Fibroblast of skin of back (primary cell): ENCODE results near the gene DDHD1. TPM values are rescaled to one million over a fixed set of nuclear protein-coding genes. Genes with fewer than 3 reads are reported as not detected.
"Not testable (repeated sequence)": the region's sequence is repeated elsewhere in the genome, so short reads cannot be mapped to it uniquely, and the experiment has no call there.

Experiments used
- DNase-seq: peaks from one replicate; pipeline ENCODE4 v3.0.0-alpha.2; 2013
- polyA plus RNA-seq, 2 experiments: library from polyadenylated mRNA; unstranded; fragments of 120-200 nt; gene quantifications; one replicate each; pipeline ENCODE4 v1.2.1, GENCODE V29; 2013; ENCODE audit not compliant: insufficient read length in 2 of 2

Gene DDHD1
- polyA plus RNA-seq (2013, experiment 1 of 2; ENCODE audit: insufficient read length), result 8.5 TPM
- polyA plus RNA-seq (2013, experiment 2 of 2; ENCODE audit: insufficient read length), result 7.3 TPM

GRCh38 chr14:53152887-53153701 is at the start of gene DDHD1:
DDHD1 (minus strand) TSS chr14:53153323; CDS start chr14:53153098, 225 bp downstream.
- peak; percentile 76 for DNase-seq

- no peak for DNase-seq
Measured at GRCh38 chr14:53195949-53196348, 42.8 kb upstream of the DDHD1 start.

DNA sequence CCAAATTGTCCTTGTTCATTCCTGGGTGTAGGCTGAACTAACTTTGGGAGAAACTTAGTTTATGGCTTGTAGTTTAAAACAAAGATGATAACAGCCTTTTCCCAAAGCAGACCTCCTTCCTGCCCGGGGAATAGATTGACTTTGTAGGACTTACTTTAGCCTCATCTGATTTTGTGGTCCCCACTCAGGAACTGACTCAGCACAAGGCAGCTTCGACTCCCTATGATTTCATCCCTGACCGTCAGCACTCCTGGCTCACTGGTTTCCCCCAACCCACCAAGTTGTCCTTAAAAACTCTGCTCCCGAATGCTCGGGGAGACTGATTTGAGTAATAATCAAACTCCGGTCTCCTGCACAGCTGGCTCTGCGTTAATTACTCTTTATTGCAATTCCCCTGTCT is 40.1 kb upstream of the DDHD1 start:
- peak; percentile 19 for DNase-seq

- DNase-seq, result peak; percentile 15
Measured at GRCh38 chr14:53192052-53192760, 39.1 kb upstream of the DDHD1 start.

DNA sequence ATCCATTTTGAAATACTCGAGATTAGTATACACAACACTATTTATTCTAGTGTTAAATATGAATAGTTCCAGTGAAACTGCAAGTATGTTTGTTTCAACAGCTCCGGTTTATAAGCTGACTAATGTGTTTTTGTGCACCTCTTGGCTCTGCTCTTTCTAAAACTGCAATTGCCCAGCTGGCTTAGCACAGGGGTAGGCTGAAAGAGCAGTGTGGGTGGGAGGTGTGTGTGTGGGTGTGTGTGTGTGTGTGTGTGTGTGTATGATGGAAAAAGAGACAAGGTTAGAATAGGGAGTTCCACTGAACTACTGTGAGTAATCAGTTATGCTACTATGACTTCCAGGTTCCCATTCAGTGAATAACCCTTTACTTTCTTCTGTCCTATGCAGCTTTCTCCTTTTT is 37.8 kb upstream of the DDHD1 start:
- DNase-seq, result no peak

GRCh38 chr14:53187921-53188463 is 34.9 kb upstream of the DDHD1 start:
- no peak for DNase-seq

GRCh38 chr14:53186532-53186931 is 33.4 kb upstream of the DDHD1 start:
- no peak for DNase-seq

DNA sequence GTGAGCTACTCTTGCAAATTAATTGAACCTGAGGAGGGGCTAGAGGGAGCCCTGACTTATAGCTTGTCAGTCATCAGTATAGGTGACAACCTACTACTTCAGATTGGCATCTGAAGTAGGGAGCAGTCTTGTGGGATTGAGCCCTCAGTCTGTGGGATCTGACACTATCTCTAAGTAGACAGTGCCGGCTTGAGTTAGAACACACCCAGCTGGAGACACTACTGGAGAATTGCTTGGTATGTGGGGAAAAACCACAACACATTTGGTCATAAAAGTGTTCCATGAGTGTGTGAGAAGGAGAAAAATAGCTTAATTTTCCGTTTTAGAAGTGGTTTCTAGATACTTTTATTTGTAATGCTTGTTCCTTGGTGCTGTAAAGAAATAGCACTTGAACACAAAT is 30.5 kb upstream of the DDHD1 start:
- peak; percentile 51 for DNase-seq

DNA sequence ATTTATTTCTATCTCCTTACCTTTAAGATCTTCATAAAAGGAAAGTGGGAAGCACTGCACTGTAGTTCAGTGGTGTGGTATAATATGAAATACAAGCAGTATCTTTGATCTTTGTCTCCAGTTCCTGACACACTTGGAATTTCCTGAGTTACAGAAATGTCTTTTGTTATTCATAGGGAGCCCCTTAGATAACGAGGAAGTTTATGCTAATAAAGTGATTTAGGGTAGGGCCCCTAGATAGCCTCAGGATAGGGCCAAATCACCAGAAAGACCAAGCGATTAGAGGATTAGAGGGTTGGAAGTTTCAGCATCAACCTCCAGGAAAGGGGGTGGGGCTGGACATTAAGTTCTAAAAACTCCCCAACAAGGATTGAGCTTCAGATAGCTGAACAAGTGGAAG is 29.9 kb upstream of the DDHD1 start:
- no peak for DNase-seq

DNA sequence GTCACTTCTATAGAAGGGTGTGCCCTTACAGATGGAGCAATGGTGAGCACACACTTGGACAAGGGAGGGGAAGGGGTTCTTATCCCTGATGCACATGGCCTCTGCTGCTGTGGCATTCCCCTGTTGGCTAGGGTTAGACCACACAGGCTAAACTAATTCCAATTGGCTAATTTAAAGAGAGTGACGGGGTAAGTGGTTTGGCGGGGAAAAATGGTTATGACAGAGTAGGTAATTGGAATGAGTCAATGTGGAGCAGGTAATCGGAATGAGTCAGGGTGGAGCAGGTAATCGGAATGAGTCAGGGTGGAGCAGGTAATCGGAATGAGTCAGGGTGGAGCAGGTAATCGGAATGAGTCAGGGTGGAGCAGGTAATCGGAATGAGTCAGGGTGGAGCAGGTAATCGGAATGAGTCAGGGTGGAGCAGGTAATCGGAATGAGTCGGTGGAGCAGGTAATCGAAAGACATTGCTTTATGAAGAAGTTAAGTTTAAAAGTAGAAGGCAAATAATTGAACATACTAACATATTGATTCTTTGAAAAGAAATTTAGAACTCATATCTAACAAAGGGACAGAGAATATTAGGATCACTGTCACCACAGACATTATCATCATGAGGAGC is 28.4 kb upstream of the DDHD1 start:
- not testable (repeated sequence) for DNase-seq

- DNase-seq, result peak; percentile 63
Measured at GRCh38 chr14:53180272-53181221, 27.4 kb upstream of the DDHD1 start.

GRCh38 chr14:53179486-53180005 is 26.4 kb upstream of the DDHD1 start:
- not testable (repeated sequence) for DNase-seq

- no peak for DNase-seq
Measured at GRCh38 chr14:53175375-53175774, 22.3 kb upstream of the DDHD1 start.

DNA sequence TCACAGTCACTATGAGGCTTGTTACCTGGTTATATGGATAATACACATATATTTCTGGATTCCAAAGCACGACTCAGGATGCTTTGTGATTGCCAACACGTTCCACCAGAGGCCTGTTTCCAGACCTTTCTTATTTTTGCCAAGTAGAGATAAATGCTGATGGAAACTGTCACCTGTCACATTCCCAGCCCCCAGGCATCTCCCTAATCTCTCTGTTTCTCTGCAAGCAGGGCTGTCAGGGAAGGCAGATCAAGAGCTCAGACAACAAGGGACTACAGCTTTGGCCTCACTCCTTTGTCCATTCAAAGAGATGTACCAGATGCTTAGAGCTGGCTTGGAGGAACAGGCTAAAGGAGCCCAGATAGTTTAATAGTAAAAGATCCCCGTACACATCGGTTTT is 21.8 kb upstream of the DDHD1 start:
- DNase-seq, result no peak

DNA sequence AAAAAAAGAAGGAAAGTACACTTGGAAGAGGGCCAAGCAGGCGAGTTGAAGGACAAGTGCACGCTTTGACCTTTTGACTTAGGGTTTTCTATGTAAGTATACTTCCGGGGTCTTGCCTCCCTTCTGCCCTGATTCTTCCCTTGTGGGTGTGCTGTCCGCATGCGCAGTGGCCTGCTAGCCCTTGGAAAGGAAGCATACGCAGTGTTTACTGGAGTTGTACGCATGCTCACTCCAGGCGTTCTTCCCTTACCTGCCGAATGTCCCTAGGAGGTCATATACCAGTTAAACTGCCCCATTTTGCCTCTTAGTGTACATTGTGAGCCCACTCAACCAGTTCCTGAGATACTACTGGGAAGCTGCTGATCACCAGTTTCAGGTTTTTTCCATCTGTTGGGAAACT is 15.7 kb upstream of the DDHD1 start:
- no peak for DNase-seq

- peak; percentile 13 for DNase-seq
Measured at GRCh38 chr14:53167602-53168328, 14.6 kb upstream of the DDHD1 start.

DNA sequence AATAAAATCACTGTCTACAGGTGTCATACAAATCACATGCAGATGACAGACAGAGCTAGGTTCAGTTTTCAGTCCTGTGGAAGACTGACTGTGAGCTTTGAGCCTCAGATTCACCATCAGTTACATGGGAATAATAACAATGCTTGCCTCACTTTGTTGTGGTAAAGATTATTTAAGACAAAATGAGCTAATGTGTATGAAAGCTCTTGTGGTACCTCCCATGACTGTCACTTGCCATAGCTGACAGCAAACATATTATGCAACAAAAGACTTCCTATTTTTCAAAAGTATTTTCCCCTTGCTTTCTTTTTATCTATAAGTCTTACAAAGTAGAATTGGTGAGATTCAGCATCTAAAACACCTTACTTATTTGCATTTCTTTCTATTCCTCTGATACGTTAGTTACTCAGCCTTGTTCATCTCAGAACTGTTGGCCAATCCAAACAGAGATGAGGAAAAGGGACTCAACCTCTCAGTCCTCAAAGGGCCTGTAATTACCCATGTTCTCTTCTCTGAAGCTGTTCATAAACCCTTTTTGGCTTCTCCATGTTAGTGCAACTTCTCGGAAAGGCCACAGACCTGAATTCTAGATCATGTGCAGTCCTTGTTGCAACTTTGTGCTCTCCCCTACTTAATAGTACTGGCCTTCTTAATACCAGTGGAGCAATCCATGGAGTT is 8.8 kb upstream of the DDHD1 start:
- DNase-seq, result no peak

DNA sequence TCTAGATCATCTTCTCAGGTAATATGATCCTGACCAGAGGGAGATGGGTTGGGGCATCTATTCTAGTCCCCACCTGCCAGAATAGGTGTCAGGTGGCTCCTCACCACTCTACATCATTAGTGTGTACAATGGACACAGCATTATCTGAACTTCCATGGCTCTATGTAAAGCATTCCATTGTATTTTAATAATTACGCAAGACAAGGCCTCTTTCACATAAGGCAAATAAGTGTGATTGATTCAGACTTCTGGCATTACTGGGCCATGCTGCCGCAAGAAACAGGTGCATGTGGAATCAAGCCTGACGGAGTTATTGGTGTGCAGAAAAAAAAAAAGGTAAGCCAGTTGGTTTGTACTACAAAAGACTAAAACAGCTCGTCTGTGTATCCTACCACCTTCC is 3.1 kb upstream of the DDHD1 start:
- DNase-seq, result no peak

- DNase-seq, result no peak
Measured at GRCh38 chr14:53153702-53154112, 584 bp upstream of the DDHD1 start.

GRCh38 chr14:53152184-53152886 is 788 bp downstream of the DDHD1 start:
- peak; percentile 56 for DNase-seq
